Glutamatergic neuron (in vitro differentiated cells): ENCODE results near the gene PAGE2B. TPM values are rescaled to one million over a fixed set of nuclear protein-coding genes. Genes with fewer than 3 reads are reported as not detected.
A peak's percentile ranks its signal among the peaks of the same experiment; 100 is the strongest.
"Not testable (repeated sequence)": the region's sequence is repeated elsewhere in the genome, so short reads cannot be mapped to it uniquely, and the experiment has no call there.

ENCODE experiments used
- DNase-seq: peaks from one replicate; pipeline ENCODE4 v3.0.0; 2022
- H3K27ac Mint-ChIP-seq: one replicate; pipeline ENCODE4 v1.8.0; 2020; ENCODE audit warnings: mild to moderate bottlenecking, mixed read lengths, inconsistent platforms; ENCODE audit not compliant: unreplicated experiment
- H3K27me3 Mint-ChIP-seq: one replicate; pipeline ENCODE4 v1.8.0; 2020; ENCODE audit warnings: mild to moderate bottlenecking, moderate library complexity, mixed read lengths, inconsistent platforms; ENCODE audit not compliant: unreplicated experiment
- H3K36me3 Mint-ChIP-seq: one replicate; pipeline ENCODE4 v1.8.0; 2020; ENCODE audit warnings: mild to moderate bottlenecking, mixed read lengths, inconsistent platforms; ENCODE audit not compliant: unreplicated experiment
- H3K4me1 Mint-ChIP-seq: one replicate; pipeline ENCODE4 v1.8.0; 2020; ENCODE audit warnings: mild to moderate bottlenecking, low read depth, mixed read lengths, inconsistent platforms; ENCODE audit not compliant: unreplicated experiment
- H3K4me3 Mint-ChIP-seq: one replicate; pipeline ENCODE4 v1.8.0; 2020; ENCODE audit warnings: mild to moderate bottlenecking, mixed read lengths, inconsistent platforms; ENCODE audit not compliant: unreplicated experiment
- H3K9me3 Mint-ChIP-seq: one replicate; pipeline ENCODE4 v1.8.0; 2020; ENCODE audit warnings: mild to moderate bottlenecking, moderate library complexity, mixed read lengths, inconsistent platforms; ENCODE audit not compliant: unreplicated experiment
- CTCF ChIP-seq: fragments of 200-600 bp; sonication (generic); IDR thresholded peaks from one replicate; pipeline ENCODE4 v1.5.0; 2021; ENCODE audit not compliant: partially characterized antibody, unreplicated experiment
- total RNA-seq: library from RNA; stranded (reverse); fragmentation: NEBNext Ultra II Directional; extraction: Animal tissue kit (Norgen Biotek cat#: 25700); gene quantifications from one replicate; pipeline ENCODE4 v1.2.1, GENCODE V29; 2021; ENCODE audit not compliant: unreplicated experiment

Gene PAGE2B
- total RNA-seq, 1 donor from 2014 or later, result not detected

- no peak overlapping the region for H3K27ac Mint-ChIP-seq
- H3K4me1 Mint-ChIP-seq, result no peaks in the 10 kb centered on the region
- no peak overlapping the region for H3K4me3 Mint-ChIP-seq
- no peak for TF ChIP-seq CTCF
- H3K9me3 Mint-ChIP-seq, result no peaks in the 10 kb centered on the region
- H3K36me3 Mint-ChIP-seq, result no peaks in the 10 kb centered on the region
- DNase-seq, result no peak
- no peaks in the 10 kb centered on the region for H3K27me3 Mint-ChIP-seq
Observed at GRCh38 chrX:55056820-55057674, 17.8 kb upstream of the PAGE2B start.

GRCh38 chrX:55057675-55058249, 17.1 kb upstream of the PAGE2B start:
- peak; percentile 15 for DNase-seq
- TF ChIP-seq CTCF, result peak; percentile 69
- Mint-ChIP-seq H3K4me3 (no peak overlapping the region), H3K9me3 (no peaks in the 10 kb centered on the region), H3K36me3 (no peaks in the 10 kb centered on the region), H3K4me1 (no peaks in the 10 kb centered on the region), H3K27ac (no peak overlapping the region), H3K27me3 (no peaks in the 10 kb centered on the region)

GRCh38 chrX:55067180-55067579, 7.7 kb upstream of the PAGE2B start:
- H3K4me3 Mint-ChIP-seq, H3K27ac Mint-ChIP-seq, DNase-seq, H3K9me3 Mint-ChIP-seq, H3K27me3 Mint-ChIP-seq, H3K4me1 Mint-ChIP-seq, H3K36me3 Mint-ChIP-seq: not testable (repeated sequence)

GRCh38 chrX:55072286-55072685, 2.5 kb upstream of the PAGE2B start:
- no peak overlapping the region for H3K27ac Mint-ChIP-seq
- H3K27me3 Mint-ChIP-seq, result no peaks in the 10 kb centered on the region
- no peak for DNase-seq
- H3K36me3 Mint-ChIP-seq, result no peaks in the 10 kb centered on the region
- no peak overlapping the region for H3K4me3 Mint-ChIP-seq
- TF ChIP-seq CTCF, result no peak
- no peaks in the 10 kb centered on the region for H3K9me3 Mint-ChIP-seq
- no peaks in the 10 kb centered on the region for H3K4me1 Mint-ChIP-seq

GRCh38 chrX:55088795-55089489, 14.1 kb downstream of the PAGE2B start, which contains the start of gene PAGE2:
TSS of gene PAGE2 (plus strand) at chrX:55089018. CDS start at chrX:55090021, 1,003 bp downstream.
- H3K27me3 Mint-ChIP-seq, result no peaks in the 10 kb centered on the region
- H3K27ac Mint-ChIP-seq, result no peak within 1 kb of the TSS
- H3K9me3 Mint-ChIP-seq, result no peaks in the 10 kb centered on the region
- no peak for TF ChIP-seq CTCF
- no peaks in the 10 kb centered on the region for H3K4me1 Mint-ChIP-seq
- no peak within 1 kb of the TSS for H3K4me3 Mint-ChIP-seq
- no peaks in the 10 kb centered on the region for H3K36me3 Mint-ChIP-seq
- no peak for DNase-seq
